K562 (cell line): ENCODE measurements around the gene CDX1. TPM values are rescaled to one million over a fixed set of nuclear protein-coding genes. Genes with fewer than 3 reads are reported as not detected.

Experiments
- ARID4B ChIP-seq: sonication (generic); formaldehyde crosslinking; IDR thresholded peaks from 2 replicates; pipeline ENCODE4 v1.8.0; 2022; ENCODE audit warnings: mild to moderate bottlenecking, missing genetic modification reagents
- BCLAF1 ChIP-seq, 2 experiments: fragments of 450-650 bp in 1 of 2; IDR thresholded peaks; 2 replicates each; pipeline ENCODE4 v1.6.1; 2011 to 2017; ENCODE audit warnings: low read depth in 2 of 2, antibody characterized with exemption in 1 of 2, borderline replicate concordance in 1 of 2, low read length in 1 of 2, mild to moderate bottlenecking in 1 of 2, mixed read lengths in 1 of 2; ENCODE audit not compliant: control insufficient read depth in 1 of 2
- EHMT2 ChIP-seq: fragments of 450-650 bp; IDR thresholded peaks from 2 replicates; pipeline ENCODE4 v1.6.1; 2018; ENCODE audit warnings: antibody characterized with exemption
- HMBOX1 ChIP-seq: sonication (generic); IDR thresholded peaks from 2 replicates; pipeline ENCODE4 v1.6.1; 2016
- RB1 ChIP-seq: fragments of 450-650 bp; IDR thresholded peaks from 2 replicates; pipeline ENCODE4 v1.6.1; 2017; ENCODE audit warnings: low read depth, mild to moderate bottlenecking
- SAFB2 ChIP-seq: fragments of 200-400 bp; formaldehyde crosslinking; IDR thresholded peaks from 2 replicates; pipeline ENCODE4 v1.6.1; 2018; ENCODE audit warnings: borderline replicate concordance, low read length, low read depth, moderate library complexity; ENCODE audit not compliant: severe bottlenecking
- ZKSCAN8 ChIP-seq: fragments of 200-800 bp; sonication (Bioruptor generic); IDR thresholded peaks from 2 replicates; pipeline ENCODE4 v1.6.1; 2016; ENCODE audit warnings: missing genetic modification characterization, missing compliant biosample characterization
- polyA plus RNA-seq, 8 experiments: library from polyadenylated mRNA; depleted of rRNA in 4 of 8; stranded (reverse) in 5 of 8; unstranded in 3 of 8; fragments of >200 nt; fragmentation: Nextera tagmentation in 2 of 8; fragmentation: Illumina TruSeq in 1 of 8; extraction: Ambion mirVana in 2 of 8; extraction: Trizol in 1 of 8; gene quantifications; 2 replicates each; pipeline versions ENCODE4 v1.2.1 to v1.2.3, GENCODE V29; 2011 to 2014; ENCODE audit warnings: inconsistent platforms in 1 of 8, missing spikeins in 1 of 8
- total RNA-seq, 7 experiments: library from RNA; depleted of rRNA in 6 of 7; stranded (reverse); fragments of >200 nt in 6 of 7; fragmentation: Illumina TruSeq in 2 of 7; extraction: Trizol in 2 of 7; gene quantifications; 2 replicates each; pipeline versions ENCODE4 v1.2.1 to v1.2.3, GENCODE V29; 2011 to 2021; ENCODE audit warnings: low replicate concordance in 1 of 7

The CDX1 gene
- total and polyA plus RNA-seq, 9 of the 15 experiments (the other 6 are each of a cell fraction or from before 2014, with no cell fraction given) = 0.06 to 0.16 TPM; not detected in 7

GRCh38 chr5:150130493-150130922 lies 36.1 kb upstream of the CDX1 start (continued):
- no peak for TF ChIP-seq HMBOX1
- TF ChIP-seq BCLAF1 (IDR thresholded peaks at IDR 0.05; ENCODE audit: borderline replicate concordance in 1 of 2, control insufficient read depth in 1 of 2, low read depth in 2 of 2, low read length in 1 of 2) = no peak
- TF ChIP-seq ARID4B = no peak
- TF ChIP-seq ZKSCAN8 (CRISPR knock-in tag) = no peak
- no peak for TF ChIP-seq RB1
- no peak for TF ChIP-seq EHMT2
- TF ChIP-seq SAFB2 = no peak
